A549 (cell line): ENCODE results near the gene PLXNB2. TPM values are rescaled to one million over a fixed set of nuclear protein-coding genes. Genes with fewer than 3 reads are reported as not detected.

ENCODE experiments used
- ATAC-seq, 2 experiments: fragments of 200-7000 bp in 1 of 2; fragments of >200 bp in 1 of 2; cut with Nextera tagmentation in 1 of 2; cut with Tn5 transposase in 1 of 2; 3 replicates each; pipeline versions ENCODE4 v1.8.0 to v1.9.1; 2018 to 2020; ENCODE audit warnings: mild to moderate bottlenecking in 1 of 2, moderate library complexity in 1 of 2
- CTCF ChIA-PET: fragments of 300-600 bp; sonication (Branson Sonifier 250); formaldehyde crosslinking; extraction: SDS; loops from one replicate; lab custom pipeline; 2021; ENCODE audit warnings: antibody characterized with exemption, inconsistent platforms; lab: Yijun Ruan, JAX
- POLR2A ChIA-PET: fragments of 350-600 bp; formaldehyde crosslinking; extraction: SDS; loops from one replicate; lab custom pipeline; 2021; ENCODE audit warnings: antibody characterized with exemption, inconsistent platforms; lab: Yijun Ruan, JAX
- DNase-seq, 2 experiments: peaks; one replicate each; pipeline versions ENCODE4 v3.0.0 to v3.0.0-alpha.2; 2011 to 2016; ENCODE audit warnings: low read depth in 1 of 2, low spot score in 1 of 2
- FAIRE-seq: peaks from 2 replicates; lab custom pipeline; 2011; peaks lifted over from hg19 to GRCh38; lab: Jason Lieb, UNC
- H3K27ac ChIP-seq, 2 experiments: fragments of >200 bp; sonication (Bioruptor Twin); formaldehyde crosslinking; 3 replicates each; pipeline ENCODE4 v1.5.1; 2016 to 2017
- H3K4me1 ChIP-seq: fragments of >200 bp; sonication (Bioruptor Twin); formaldehyde crosslinking; 3 replicates; pipeline ENCODE4 v1.6.1; 2016
- H3K4me2 ChIP-seq: fragments of >200 bp; sonication (Bioruptor Twin); formaldehyde crosslinking; 3 replicates; pipeline ENCODE4 v1.6.1; 2016
- H3K4me3 ChIP-seq: fragments of >200 bp; sonication (Bioruptor Twin); formaldehyde crosslinking; 3 replicates; pipeline ENCODE4 v1.5.1; 2016
- H3K9me3 ChIP-seq: fragments of >200 bp; sonication (Bioruptor Twin); formaldehyde crosslinking; 3 replicates; pipeline ENCODE4 v1.6.1; 2016
- CBX8 ChIP-seq: fragments of 200-600 bp; sonication (generic); IDR thresholded peaks from 2 replicates; pipeline ENCODE4 v1.6.1; 2016
- CEBPB ChIP-seq, 2 experiments: fragments of >200 bp in 1 of 2; sonication (Bioruptor Twin) in 1 of 2; formaldehyde crosslinking in 1 of 2; IDR thresholded peaks; 2 replicates each; pipeline ENCODE4 v1.6.1; 2012 to 2016
- CHD2 ChIP-seq: fragments of 150-350 bp; IDR thresholded peaks from 2 replicates; pipeline ENCODE4 v1.6.1; 2014; ENCODE audit warnings: low read length; ENCODE audit not compliant: partially characterized antibody
- CTCF ChIP-seq: fragments of >200 bp; sonication (Bioruptor Twin); formaldehyde crosslinking; IDR thresholded peaks from 3 replicates; pipeline ENCODE4 v1.5.1; 2016
- FOSL2 ChIP-seq, 2 experiments: fragments of 450-650 bp in 1 of 2; fragments of >200 bp in 1 of 2; sonication (Bioruptor Twin) in 1 of 2; formaldehyde crosslinking; IDR thresholded peaks; 2 replicates each; pipeline versions ENCODE4 v1.5.0 to v1.6.1; 2016 to 2020; ENCODE audit warnings: mild to moderate bottlenecking in 1 of 2, moderate library complexity in 1 of 2
- HEYL ChIP-seq: fragments of 250-450 bp; sonication (Bioruptor Pico); IDR thresholded peaks from 2 replicates; pipeline ENCODE4 v1.8.0; 2021; ENCODE audit warnings: mild to moderate bottlenecking, moderate library complexity
- HOXB5 ChIP-seq: fragments of 250-450 bp; sonication (Bioruptor Pico); IDR thresholded peaks from 2 replicates; pipeline ENCODE4 v1.5.0; 2020; ENCODE audit warnings: mild to moderate bottlenecking, moderate library complexity
- KDM1A ChIP-seq: fragments of 200-600 bp; sonication (generic); IDR thresholded peaks from 2 replicates; pipeline ENCODE4 v1.6.1; 2016; ENCODE audit warnings: low read depth, mild to moderate bottlenecking
- MAZ ChIP-seq: fragments of 150-350 bp; IDR thresholded peaks from 2 replicates; pipeline ENCODE4 v1.6.1; 2014; ENCODE audit warnings: antibody characterized with exemption, low read depth, low read length, borderline replicate concordance
- NFE2L2 ChIP-seq: fragments of 150-350 bp; conservative IDR thresholded peaks from 2 replicates; pipeline ENCODE4 v1.6.1; 2014; ENCODE audit warnings: low read length
- PHF8 ChIP-seq: fragments of 200-600 bp; sonication (generic); IDR thresholded peaks from 2 replicates; pipeline ENCODE4 v1.6.1; 2016; ENCODE audit warnings: low read depth, mild to moderate bottlenecking, antibody characterized with exemption, moderate library complexity, borderline replicate concordance
- RFX5 ChIP-seq: fragments of 450-650 bp; IDR thresholded peaks from 2 replicates; pipeline ENCODE4 v1.7.1; 2014; ENCODE audit warnings: antibody characterized with exemption, mild to moderate bottlenecking, moderate library complexity
- TFCP2L1 ChIP-seq: fragments of 250-450 bp; sonication (Bioruptor Pico); IDR thresholded peaks from 2 replicates; pipeline ENCODE4 v1.5.0; 2021; ENCODE audit warnings: mild to moderate bottlenecking
- USF2 ChIP-seq: fragments of 450-650 bp; IDR thresholded peaks from 2 replicates; pipeline ENCODE4 v1.6.1; 2014; ENCODE audit warnings: antibody characterized with exemption
- WGBS: methylation state at CpG from one replicate; pipeline ENCODE4 v1.1.6; 2017; ENCODE audit errors: missing lambda C conversion rate; 5-methylcytosine and 5-hydroxymethylcytosine counted together
- polyA plus RNA-seq, 4 experiments: library from polyadenylated mRNA; depleted of rRNA in 3 of 4; stranded (reverse); fragments of >200 nt; fragmentation: RNase III in 1 of 4; extraction: RNeasy Plus Mini Kit Qiagen cat#74134 plus additional on column Dnase treatment in 1 of 4; gene quantifications; 2 replicates in 3 of 4; 3 replicates in 1 of 4; pipeline ENCODE4 v1.2.3, GENCODE V29; 2011 to 2017

PLXNB2 gene
- polyA plus RNA-seq, 2 of the 4 experiments (the other 2 are of a cell fraction): 24.6 to 64.4 TPM

GRCh38 chr22:50299785-50300619 is 7.4 kb downstream of the PLXNB2 start:
- Histone ChIP-seq H3K4me3 (no peak overlapping the region), H3K4me1 (peaks cover 78% of the 10 kb centered on the region), H3K9me3 (no peaks in the 10 kb centered on the region), H3K27ac (peak overlapping the region in 1 of 2 experiments; percentile 100; a peak in 3 of 6 replicates), H3K4me2 (peak overlapping the region; percentile 96; the same call in 1 of the 3 replicates)
- DNase-seq: no peak
- no peak for ATAC-seq
- FAIRE-seq: no peak
- ChIA-PET CTCF (interaction anchor here (1.7 to 5.6 kb wide), 4 partner anchors 24 to 42 kb away, joined by 5 to 33 read pairs (median 9); partner anchors contain the start of gene DENND6B), POLR2A (no interaction called here)
- WGBS: 94% methylated on average over 29 of the region's 93 CpGs
- TF ChIP-seq HEYL (CRISPR knock-in tag) (no peak), CBX8 (no peak), TFCP2L1 (no peak), NFE2L2 (no peak)

GRCh38 chr22:50298937-50299784 is 8.3 kb downstream of the PLXNB2 start:
- no peak overlapping the region for H3K4me3 ChIP-seq
- DNase-seq (no peak), FAIRE-seq (no peak), ATAC-seq (no peak)
- peaks cover 78% of the 10 kb centered on the region for H3K4me1 ChIP-seq
- no peak for TF ChIP-seq FOSL2 (IDR thresholded peaks at IDR 0.05)
- TF ChIP-seq FOSL2 (CRISPR knock-in tag; IDR thresholded peaks at IDR 0.05): no peak
- TF ChIP-seq USF2: no peak
- TF ChIP-seq PHF8: no peak
- no peak overlapping the region for H3K4me2 ChIP-seq
- 90% methylated on average over 36 of the region's 59 CpGs for whole genome bisulfite sequencing
- no peaks in the 10 kb centered on the region for H3K9me3 ChIP-seq
- POLR2A ChIA-PET: no interaction called here
- CTCF ChIA-PET: interaction anchor here (1.2 to 1.9 kb wide), 2 partner anchors 17 to 43 kb away, joined by 3 to 7 read pairs; no protein-coding TSS in a partner anchor
- peak overlapping the region in 1 of 2 experiments; percentile 100; a peak in 1 of 6 replicates for H3K27ac ChIP-seq

GRCh38 chr22:50298266-50298637 is 9.2 kb downstream of the PLXNB2 start:
- FAIRE-seq (no peak), DNase-seq (no peak), ATAC-seq (no peak)
- H3K4me2 ChIP-seq: no peak overlapping the region
- TF ChIP-seq CHD2 (no peak), KDM1A (no peak), MAZ (no peak), CEBPB (IDR thresholded peaks at IDR 0.05) (no peak), RFX5 (no peak), CTCF (no peak), HOXB5 (CRISPR knock-in tag) (no peak)
- H3K9me3 ChIP-seq: no peaks in the 10 kb centered on the region
- ChIA-PET POLR2A (no interaction called here), CTCF (interaction anchor here (1.2 to 2.5 kb wide), 2 partner anchors 18 to 22 kb away, joined by 3 to 15 read pairs; no protein-coding TSS in a partner anchor)
- H3K4me1 ChIP-seq: peaks cover 76% of the 10 kb centered on the region
- H3K4me3 ChIP-seq: no peak overlapping the region
- H3K27ac ChIP-seq: peak overlapping the region in 1 of 2 experiments; percentile 53; a peak in 1 of 6 replicates
- 68% methylated on average over 4 of the region's 4 CpGs for WGBS
